SK-N-SH treated with all-trans-retinoic acid at 6 μM for 48 hours (cell line): Measurements from ENCODE around the gene CD2.

ENCODE experiments used
- ATAC-seq: fragments of 200-7000 bp; cut with Tn5 transposase; 3 replicates; pipeline ENCODE4 v1.9.1; 2020; ENCODE audit warnings: mild to moderate bottlenecking, moderate library complexity
- ARNTL ChIP-seq: fragments of 450-650 bp; formaldehyde crosslinking; IDR thresholded peaks from 2 replicates; pipeline ENCODE4 v1.5.0; 2020; ENCODE audit warnings: low read depth, mild to moderate bottlenecking, moderate library complexity, borderline replicate concordance
- BACH2 ChIP-seq: fragments of 250-450 bp; sonication (Bioruptor Pico); IDR thresholded peaks from 2 replicates; pipeline ENCODE4 v1.9.0; 2021; ENCODE audit warnings: mild to moderate bottlenecking, borderline replicate concordance
- CREB5 ChIP-seq: fragments of 250-450 bp; sonication (Bioruptor Pico); IDR thresholded peaks from 2 replicates; pipeline ENCODE4 v1.5.1; 2020; ENCODE audit warnings: low read depth, mild to moderate bottlenecking, moderate library complexity
- CSDC2 ChIP-seq: fragments of 250-450 bp; sonication (Bioruptor Pico); IDR thresholded peaks from 2 replicates; pipeline ENCODE4 v1.5.0; 2020; ENCODE audit warnings: mild to moderate bottlenecking, moderate library complexity
- GLIS3 ChIP-seq: fragments of 250-450 bp; sonication (Bioruptor Pico); IDR thresholded peaks from 2 replicates; pipeline ENCODE4 v1.5.0; 2020; ENCODE audit warnings: mild to moderate bottlenecking, moderate library complexity
- ISL1 ChIP-seq: fragments of 250-450 bp; sonication (Bioruptor Pico); IDR thresholded peaks from 2 replicates; pipeline ENCODE4 v2.1.2; 2022; ENCODE audit warnings: mild to moderate bottlenecking, moderate library complexity
- OSR1 ChIP-seq: fragments of 250-450 bp; sonication (Bioruptor Pico); IDR thresholded peaks from 2 replicates; pipeline ENCODE4 v1.8.0; 2022; ENCODE audit warnings: moderate library complexity, mild to moderate bottlenecking, inconsistent platforms
- PATZ1 ChIP-seq: fragments of 250-450 bp; sonication (Bioruptor Pico); IDR thresholded peaks from 2 replicates; pipeline ENCODE4 v1.8.0; 2020; ENCODE audit warnings: mild to moderate bottlenecking, moderate library complexity, borderline replicate concordance
- PPARA ChIP-seq: fragments of 250-450 bp; sonication (Bioruptor Pico); IDR thresholded peaks from 2 replicates; pipeline ENCODE4 v1.5.0; 2020; ENCODE audit warnings: mild to moderate bottlenecking, borderline replicate concordance
- RARB ChIP-seq: fragments of 250-450 bp; sonication (Bioruptor Pico); IDR thresholded peaks from 2 replicates; pipeline ENCODE4 v1.8.0; 2021; ENCODE audit warnings: mild to moderate bottlenecking, moderate library complexity
- SNAI2 ChIP-seq: fragments of 250-450 bp; sonication (Bioruptor Pico); IDR thresholded peaks from 2 replicates; pipeline ENCODE4 v1.5.0; 2020; ENCODE audit warnings: mild to moderate bottlenecking, moderate library complexity
- TCF4 ChIP-seq: fragments of 250-450 bp; sonication (Bioruptor Pico); IDR thresholded peaks from 2 replicates; pipeline ENCODE4 v1.8.0; 2021; ENCODE audit warnings: mild to moderate bottlenecking, moderate library complexity, borderline replicate concordance
- TOX ChIP-seq: fragments of 250-450 bp; sonication (Bioruptor Pico); IDR thresholded peaks from 2 replicates; pipeline ENCODE4 v1.8.0; 2021; ENCODE audit warnings: mild to moderate bottlenecking, moderate library complexity, borderline replicate concordance
- TSHZ2 ChIP-seq: fragments of 250-450 bp; sonication (Bioruptor Pico); IDR thresholded peaks from 2 replicates; pipeline ENCODE4 v1.5.0; 2020; ENCODE audit warnings: mild to moderate bottlenecking, moderate library complexity
- ZC3H10 ChIP-seq: fragments of 250-450 bp; sonication (Bioruptor Pico); IDR thresholded peaks from 2 replicates; pipeline ENCODE4 v1.5.1; 2021; ENCODE audit warnings: mild to moderate bottlenecking, moderate library complexity
- ZFP3 ChIP-seq: fragments of 250-450 bp; sonication (Bioruptor Pico); IDR thresholded peaks from 2 replicates; pipeline ENCODE4 v1.5.0; 2020; ENCODE audit warnings: mild to moderate bottlenecking, moderate library complexity
- ZFP30 ChIP-seq: fragments of 450-650 bp; formaldehyde crosslinking; IDR thresholded peaks from 2 replicates; pipeline ENCODE4 v1.5.0; 2022; ENCODE audit warnings: mild to moderate bottlenecking, moderate library complexity
- ZNF565 ChIP-seq: fragments of 450-650 bp; formaldehyde crosslinking; conservative IDR thresholded peaks from 2 replicates; pipeline ENCODE4 v1.5.0; 2020; ENCODE audit warnings: low read depth, mild to moderate bottlenecking, moderate library complexity
- ZNF70 ChIP-seq: fragments of 450-650 bp; formaldehyde crosslinking; IDR thresholded peaks from 2 replicates; pipeline ENCODE4 v1.5.0; 2020; ENCODE audit warnings: mild to moderate bottlenecking, moderate library complexity
- ZNF8 ChIP-seq: fragments of 450-650 bp; formaldehyde crosslinking; IDR thresholded peaks from 2 replicates; pipeline ENCODE4 v1.5.0; 2020; ENCODE audit warnings: mild to moderate bottlenecking, moderate library complexity
- TF ChIP-seq, protein P1 (sequence below): fragments of 250-450 bp; sonication (Bioruptor Pico); IDR thresholded peaks from 2 replicates; pipeline ENCODE4 v1.5.1; 2021; ENCODE audit warnings: mild to moderate bottlenecking, moderate library complexity
- TF ChIP-seq, protein P2 (sequence below): fragments of 250-450 bp; sonication (Bioruptor Pico); IDR thresholded peaks from 2 replicates; pipeline ENCODE4 v1.8.0; 2021; ENCODE audit warnings: low read depth, mild to moderate bottlenecking, moderate library complexity, borderline replicate concordance

The CD2 gene

DNA sequence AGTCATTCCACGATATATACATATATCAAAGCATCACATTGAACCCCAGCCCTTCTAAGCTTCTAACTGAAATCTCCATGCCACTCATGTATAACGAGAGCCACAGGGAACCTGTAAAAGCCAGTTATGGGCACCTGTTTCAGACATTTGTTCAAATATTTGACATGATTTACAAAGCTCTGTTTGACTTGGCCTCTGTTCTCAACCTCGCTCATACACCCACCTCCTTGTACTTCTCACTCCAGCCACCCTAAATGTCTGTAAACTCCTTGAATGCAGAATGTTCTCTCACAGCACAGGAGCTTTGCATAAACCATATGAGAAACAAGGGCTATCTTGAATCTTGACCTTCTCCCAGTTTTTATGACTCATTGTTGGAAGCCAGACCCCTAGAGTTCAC is 36.9 kb upstream of the CD2 start (continued):
- no peak for TF ChIP-seq TSHZ2
- no peak for TF ChIP-seq CREB5
- TF ChIP-seq, protein P1, sequence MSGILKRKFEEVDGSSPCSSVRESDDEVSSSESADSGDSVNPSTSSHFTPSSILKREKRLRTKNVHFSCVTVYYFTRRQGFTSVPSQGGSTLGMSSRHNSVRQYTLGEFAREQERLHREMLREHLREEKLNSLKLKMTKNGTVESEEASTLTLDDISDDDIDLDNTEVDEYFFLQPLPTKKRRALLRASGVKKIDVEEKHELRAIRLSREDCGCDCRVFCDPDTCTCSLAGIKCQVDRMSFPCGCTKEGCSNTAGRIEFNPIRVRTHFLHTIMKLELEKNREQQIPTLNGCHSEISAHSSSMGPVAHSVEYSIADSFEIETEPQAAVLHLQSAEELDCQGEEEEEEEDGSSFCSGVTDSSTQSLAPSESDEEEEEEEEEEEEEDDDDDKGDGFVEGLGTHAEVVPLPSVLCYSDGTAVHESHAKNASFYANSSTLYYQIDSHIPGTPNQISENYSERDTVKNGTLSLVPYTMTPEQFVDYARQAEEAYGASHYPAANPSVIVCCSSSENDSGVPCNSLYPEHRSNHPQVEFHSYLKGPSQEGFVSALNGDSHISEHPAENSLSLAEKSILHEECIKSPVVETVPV: no peak
- TF ChIP-seq TCF4 (CRISPR knock-in tag): no peak
- no peak for TF ChIP-seq ZFP3
- TF ChIP-seq ARNTL (CRISPR knock-in tag): no peak
- TF ChIP-seq SNAI2 (CRISPR knock-in tag): no peak
- no peak for TF ChIP-seq ZC3H10 (CRISPR knock-in tag)

DNA sequence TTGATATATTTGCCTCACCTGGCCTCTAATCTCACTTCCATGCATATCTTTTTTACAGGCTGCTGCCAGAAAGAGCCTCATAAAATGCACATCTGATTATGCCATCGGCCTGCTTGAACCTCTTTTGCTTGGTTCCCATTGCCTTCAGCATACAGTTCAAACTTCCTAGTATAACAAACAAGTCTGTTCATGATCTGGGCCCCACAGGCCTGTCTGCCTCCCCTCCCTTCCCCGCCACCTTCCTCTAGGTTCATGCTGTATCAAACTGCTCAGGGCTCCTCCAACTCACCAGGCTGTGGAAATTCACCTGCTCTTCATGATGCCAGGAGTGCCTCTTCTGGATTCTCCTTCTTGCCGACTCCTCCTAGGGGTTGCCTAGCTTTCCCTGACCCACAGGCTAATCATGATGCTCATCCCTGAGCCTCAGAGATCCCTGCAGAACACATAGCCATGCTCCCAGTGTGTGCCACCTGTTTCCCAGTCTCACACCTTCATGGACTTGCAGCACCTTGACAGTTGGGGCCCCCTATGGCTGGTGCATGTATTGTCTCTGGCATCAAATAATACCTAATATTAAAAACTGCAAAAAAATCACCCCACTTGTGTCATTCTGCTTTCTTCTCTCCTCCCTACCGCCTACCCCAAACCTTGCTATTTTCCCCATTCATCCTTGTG is 33.7 kb upstream of the CD2 start:
- no peak for ATAC-seq
- no peak for TF ChIP-seq ARNTL (CRISPR knock-in tag)

GRCh38 chr1:116721039-116721405 is 33.2 kb upstream of the CD2 start:
- no peak for ATAC-seq
- TF ChIP-seq ZNF8 (no peak), PATZ1 (CRISPR knock-in tag) (no peak), PPARA (CRISPR knock-in tag) (no peak)

GRCh38 chr1:116721451-116722007 is 32.7 kb upstream of the CD2 start:
- no peak for TF ChIP-seq ZFP30 (CRISPR knock-in tag)
- TF ChIP-seq, protein P2, sequence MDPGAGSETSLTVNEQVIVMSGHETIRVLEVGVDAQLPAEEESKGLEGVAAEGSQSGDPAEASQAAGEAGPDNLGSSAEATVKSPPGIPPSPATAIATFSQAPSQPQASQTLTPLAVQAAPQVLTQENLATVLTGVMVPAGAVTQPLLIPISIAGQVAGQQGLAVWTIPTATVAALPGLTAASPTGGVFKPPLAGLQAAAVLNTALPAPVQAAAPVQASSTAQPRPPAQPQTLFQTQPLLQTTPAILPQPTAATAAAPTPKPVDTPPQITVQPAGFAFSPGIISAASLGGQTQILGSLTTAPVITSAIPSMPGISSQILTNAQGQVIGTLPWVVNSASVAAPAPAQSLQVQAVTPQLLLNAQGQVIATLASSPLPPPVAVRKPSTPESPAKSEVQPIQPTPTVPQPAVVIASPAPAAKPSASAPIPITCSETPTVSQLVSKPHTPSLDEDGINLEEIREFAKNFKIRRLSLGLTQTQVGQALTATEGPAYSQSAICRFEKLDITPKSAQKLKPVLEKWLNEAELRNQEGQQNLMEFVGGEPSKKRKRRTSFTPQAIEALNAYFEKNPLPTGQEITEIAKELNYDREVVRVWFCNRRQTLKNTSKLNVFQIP (CRISPR knock-in tag): no peak
- no peak for TF ChIP-seq OSR1 (CRISPR knock-in tag)
- TF ChIP-seq, protein P1: no peak
- TF ChIP-seq ARNTL (CRISPR knock-in tag): no peak
- no peak for TF ChIP-seq ISL1 (CRISPR knock-in tag)
- TF ChIP-seq SNAI2 (CRISPR knock-in tag): no peak
- TF ChIP-seq ZNF8: no peak
- TF ChIP-seq ZNF565 (CRISPR knock-in tag): no peak
- no peak for TF ChIP-seq ZC3H10 (CRISPR knock-in tag)
- TF ChIP-seq CREB5: no peak
- no peak for TF ChIP-seq TCF4 (CRISPR knock-in tag)
- no peak for TF ChIP-seq GLIS3 (CRISPR knock-in tag)
- TF ChIP-seq ZNF70 (CRISPR knock-in tag): no peak
- no peak for TF ChIP-seq BACH2
- no peak for TF ChIP-seq CSDC2 (CRISPR knock-in tag)
- no peak for TF ChIP-seq RARB (CRISPR knock-in tag)
- TF ChIP-seq TOX (CRISPR knock-in tag): no peak
- no peak for ATAC-seq
